ENCODE measurements around the gene ADAM12. TPM values are rescaled to one million over a fixed set of nuclear protein-coding genes. Genes with fewer than 3 reads are reported as not detected.

Gene ADAM12
- total RNA-seq, 4 donors from 2014 or later: under 0.01 to 60.8 (median 0.64) TPM; not detected in 1

DNA sequence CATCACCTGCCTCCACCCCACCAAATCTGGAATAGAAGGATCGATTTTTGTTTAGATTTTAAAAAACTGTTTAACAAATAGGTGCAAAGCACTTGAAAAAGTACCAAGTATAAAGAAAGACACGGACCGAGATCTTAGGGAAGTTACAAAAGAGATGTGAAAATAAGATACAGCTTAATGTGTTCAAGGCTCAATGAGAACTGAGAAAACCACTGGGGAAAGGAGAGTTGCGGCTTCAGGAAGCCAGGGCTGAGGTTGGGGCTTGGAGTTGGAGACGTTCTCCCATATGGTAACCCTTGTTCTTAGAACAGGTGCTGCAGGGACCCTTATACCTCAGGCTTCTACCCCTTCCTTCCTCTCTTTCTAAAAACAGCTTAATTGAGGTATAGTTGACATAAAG, 351.8 kb downstream of the ADAM12 start:
- Histone ChIP-seq H3K27ac (no peak overlapping the region), H3K9me3 (no peaks in the 10 kb centered on the region), H3K4me1 (no peaks in the 10 kb centered on the region), H3K4me3 (no peak overlapping the region), H3K27me3 (no peaks in the 10 kb centered on the region), H3K36me3 (no peaks in the 10 kb centered on the region)
- TF ChIP-seq POLR2A (IDR thresholded peaks at IDR 0.05) (no peak), CTCF (IDR thresholded peaks at IDR 0.05) (no peak)
- no peak for DNase-seq
- intact Hi-C loops (cut with DNase I; ENCODE audit: low total_unique reads): no loop called here

- H3K27ac ChIP-seq: no peak overlapping the region
- H3K27me3 ChIP-seq: no peaks in the 10 kb centered on the region
- no peaks in the 10 kb centered on the region for H3K4me1 ChIP-seq
- intact Hi-C loops (cut with DNase I; ENCODE audit: low total_unique reads): no loop called here
- no peak overlapping the region for H3K4me3 ChIP-seq
- H3K9me3 ChIP-seq: no peaks in the 10 kb centered on the region
- TF ChIP-seq POLR2A (IDR thresholded peaks at IDR 0.05) (no peak), CTCF (IDR thresholded peaks at IDR 0.05) (no peak)
- DNase-seq: no peak
- no peaks in the 10 kb centered on the region for H3K36me3 ChIP-seq
Measured at GRCh38 chr10:126034586-126034985, 353.7 kb downstream of the ADAM12 start.

DNA sequence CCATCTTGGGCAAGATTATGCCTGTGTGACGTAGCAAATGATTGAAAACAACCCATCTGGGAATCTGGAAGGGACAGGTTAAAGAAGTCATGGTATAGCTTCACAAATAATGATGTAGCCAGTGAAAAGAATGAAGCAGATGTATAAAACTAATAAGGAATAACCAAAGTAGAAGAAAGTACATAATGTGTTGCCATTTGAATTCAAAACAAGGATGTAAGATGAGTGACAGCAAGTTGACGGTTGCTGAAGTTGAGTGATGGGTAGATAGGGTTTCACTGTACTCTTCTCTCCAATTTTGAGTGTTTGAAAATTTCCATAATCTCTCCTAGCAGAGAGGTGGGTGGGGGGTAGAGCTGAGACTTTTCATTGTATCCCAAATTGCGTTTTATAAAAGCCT, 358.3 kb downstream of the ADAM12 start:
- Histone ChIP-seq H3K27ac (no peak overlapping the region), H3K4me1 (no peaks in the 10 kb centered on the region), H3K36me3 (no peaks in the 10 kb centered on the region), H3K4me3 (no peak overlapping the region), H3K27me3 (no peaks in the 10 kb centered on the region), H3K9me3 (peaks cover 0 to 5% of the 10 kb centered on the region in 2 donors)
- no peak for DNase-seq
- intact Hi-C loops (cut with DNase I; ENCODE audit: low total_unique reads): no loop called here
- TF ChIP-seq POLR2A (IDR thresholded peaks at IDR 0.05): no peak
- no peak for TF ChIP-seq CTCF (IDR thresholded peaks at IDR 0.05)

DNA sequence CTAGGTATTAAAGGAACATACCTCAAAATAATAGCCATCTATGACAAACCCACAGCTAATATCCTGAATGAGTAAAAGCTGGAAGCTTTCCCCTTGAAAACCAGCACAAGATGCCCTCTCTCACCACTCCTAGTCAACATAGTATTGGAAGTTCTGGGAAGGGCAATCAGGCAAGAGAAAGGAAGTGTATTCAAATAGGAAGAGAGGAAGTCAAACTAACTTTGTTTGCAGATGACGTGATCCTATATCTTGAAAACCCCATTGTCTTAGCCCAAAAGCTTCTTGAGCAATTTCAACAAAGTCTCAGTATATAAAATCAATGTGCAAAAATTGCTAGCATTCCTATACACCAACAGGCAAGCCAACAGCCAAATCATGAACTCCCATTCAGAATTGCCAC, 360.6 kb downstream of the ADAM12 start:
- Histone ChIP-seq H3K9me3 (peaks cover 0 to 5% of the 10 kb centered on the region in 2 donors), H3K4me1 (no peaks in the 10 kb centered on the region), H3K27me3 (no peaks in the 10 kb centered on the region), H3K27ac (no peak overlapping the region), H3K4me3 (no peak overlapping the region), H3K36me3 (no peaks in the 10 kb centered on the region)
- no peak for DNase-seq
- intact Hi-C loops (cut with DNase I; ENCODE audit: low total_unique reads): no loop called here
- no peak for TF ChIP-seq POLR2A (IDR thresholded peaks at IDR 0.05)

DNA sequence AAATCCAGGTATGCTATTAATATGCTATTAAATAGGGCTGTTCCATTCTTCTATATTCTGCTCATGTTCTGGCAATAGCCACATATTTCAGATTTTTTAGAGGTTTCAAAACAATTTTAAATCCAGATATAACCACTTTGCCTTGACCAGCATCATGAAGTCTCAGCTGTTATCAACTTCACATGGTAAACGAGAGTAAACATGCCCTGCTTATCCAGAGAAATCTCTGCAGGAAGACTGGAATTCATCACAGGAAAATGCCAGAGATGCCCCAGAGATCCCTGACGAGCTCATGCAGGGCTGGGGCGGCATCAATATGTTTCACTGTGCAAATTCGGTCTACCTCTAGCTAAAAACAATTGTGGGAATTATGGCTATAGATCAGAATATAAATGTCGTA, 365.4 kb downstream of the ADAM12 start:
- H3K9me3 ChIP-seq: no peaks in the 10 kb centered on the region
- H3K27ac ChIP-seq: no peak overlapping the region
- no peak for DNase-seq
- no peaks in the 10 kb centered on the region for H3K27me3 ChIP-seq
- H3K4me1 ChIP-seq: no peaks in the 10 kb centered on the region
- intact Hi-C loops (cut with DNase I; ENCODE audit: low total_unique reads): no loop called here
- TF ChIP-seq CTCF (IDR thresholded peaks at IDR 0.05) (no peak), POLR2A (IDR thresholded peaks at IDR 0.05) (no peak)
- no peaks in the 10 kb centered on the region for H3K36me3 ChIP-seq
- no peak overlapping the region for H3K4me3 ChIP-seq

GRCh38 chr10:126021833-126022500, 366.3 kb downstream of the ADAM12 start:
- no peaks in the 10 kb centered on the region for H3K36me3 ChIP-seq
- TF ChIP-seq CTCF (IDR thresholded peaks at IDR 0.05): no peak
- TF ChIP-seq POLR2A (IDR thresholded peaks at IDR 0.05): no peak
- no peak for DNase-seq
- intact Hi-C loops (cut with DNase I; ENCODE audit: low total_unique reads): no loop called here
- H3K27me3 ChIP-seq: no peaks in the 10 kb centered on the region
- H3K4me3 ChIP-seq: no peak overlapping the region
- H3K27ac ChIP-seq: no peak overlapping the region
- no peaks in the 10 kb centered on the region for H3K9me3 ChIP-seq
- H3K4me1 ChIP-seq: no peaks in the 10 kb centered on the region

All from uterus (tissue), 4 donors.